ENCODE data around the gene ANKRD63. TPM values are rescaled to one million over a fixed set of nuclear protein-coding genes. Genes with fewer than 3 reads are reported as not detected.

The ANKRD63 gene
- total RNA-seq, 2 donors from 2014 or later: not detected

GRCh38 chr15:40245666-40246450 is 37.0 kb downstream of the ANKRD63 start:
- Mint-ChIP-seq H3K4me3 (no peak overlapping the region), H3K27me3 (peaks cover 1% of the 10 kb centered on the region), H3K36me3 (ENCODE audit: low read depth) (no peaks in the 10 kb centered on the region), H3K27ac (no peak overlapping the region), H3K9me3 (no peaks in the 10 kb centered on the region), H3K4me1 (no peaks in the 10 kb centered on the region)
- ATAC-seq (replicated peaks): no peak

- no peak for ATAC-seq (replicated peaks)
- H3K4me3 Mint-ChIP-seq: no peak overlapping the region
- no peaks in the 10 kb centered on the region for H3K27me3 Mint-ChIP-seq
- H3K9me3 Mint-ChIP-seq: no peaks in the 10 kb centered on the region
- H3K36me3 Mint-ChIP-seq (ENCODE audit: low read depth): no peaks in the 10 kb centered on the region
- no peaks in the 10 kb centered on the region for H3K4me1 Mint-ChIP-seq
- no peak overlapping the region for H3K27ac Mint-ChIP-seq
These were observed 37.8 kb downstream of the ANKRD63 start for GRCh38 chr15:40244961-40245523.

- peaks cover 7% of the 10 kb centered on the region for H3K27me3 Mint-ChIP-seq
- peaks cover 5% of the 10 kb centered on the region for H3K4me1 Mint-ChIP-seq
- H3K9me3 Mint-ChIP-seq: no peaks in the 10 kb centered on the region
- H3K4me3 Mint-ChIP-seq: no peak overlapping the region
- no peak for ATAC-seq (replicated peaks)
- no peak overlapping the region for H3K27ac Mint-ChIP-seq
- no peaks in the 10 kb centered on the region for H3K36me3 Mint-ChIP-seq (ENCODE audit: low read depth)
These were observed 39.6 kb downstream of the ANKRD63 start for GRCh38 chr15:40243126-40243810.

GRCh38 chr15:40242601-40243000 is 40.3 kb downstream of the ANKRD63 start:
- H3K9me3 Mint-ChIP-seq: no peaks in the 10 kb centered on the region
- no peak for ATAC-seq (replicated peaks)
- H3K36me3 Mint-ChIP-seq (ENCODE audit: low read depth): no peaks in the 10 kb centered on the region
- H3K27ac Mint-ChIP-seq: no peak overlapping the region
- peaks cover 14% of the 10 kb centered on the region for H3K27me3 Mint-ChIP-seq
- peaks cover 5% of the 10 kb centered on the region for H3K4me1 Mint-ChIP-seq
- no peak overlapping the region for H3K4me3 Mint-ChIP-seq

GRCh38 chr15:40242213-40242599 is 40.7 kb downstream of the ANKRD63 start:
- no peak for ATAC-seq (replicated peaks)
- no peaks in the 10 kb centered on the region for H3K36me3 Mint-ChIP-seq (ENCODE audit: low read depth)
- H3K9me3 Mint-ChIP-seq: no peaks in the 10 kb centered on the region
- peaks cover 5% of the 10 kb centered on the region for H3K4me1 Mint-ChIP-seq
- no peak overlapping the region for H3K27ac Mint-ChIP-seq
- H3K4me3 Mint-ChIP-seq: no peak overlapping the region
- peaks cover 14% of the 10 kb centered on the region for H3K27me3 Mint-ChIP-seq

- Mint-ChIP-seq H3K9me3 (no peaks in the 10 kb centered on the region), H3K27ac (no peak overlapping the region), H3K4me3 (no peak overlapping the region), H3K36me3 (ENCODE audit: low read depth) (no peaks in the 10 kb centered on the region), H3K4me1 (peaks cover 5% of the 10 kb centered on the region), H3K27me3 (peaks cover 14% of the 10 kb centered on the region)
- ATAC-seq (replicated peaks): no peak
These were observed 41.3 kb downstream of the ANKRD63 start for GRCh38 chr15:40241269-40242212.

- H3K4me3 Mint-ChIP-seq: no peak overlapping the region
- H3K9me3 Mint-ChIP-seq: no peaks in the 10 kb centered on the region
- H3K36me3 Mint-ChIP-seq (ENCODE audit: low read depth): no peaks in the 10 kb centered on the region
- peaks cover 14% of the 10 kb centered on the region for H3K27me3 Mint-ChIP-seq
- H3K4me1 Mint-ChIP-seq: peaks cover 5% of the 10 kb centered on the region
- no peak overlapping the region for H3K27ac Mint-ChIP-seq
- ATAC-seq (replicated peaks): no peak
These were observed 42.1 kb downstream of the ANKRD63 start for GRCh38 chr15:40240619-40241221.

- Mint-ChIP-seq H3K4me3 (no peak overlapping the region), H3K9me3 (no peaks in the 10 kb centered on the region), H3K27me3 (peaks cover 14% of the 10 kb centered on the region), H3K36me3 (ENCODE audit: low read depth) (no peaks in the 10 kb centered on the region), H3K27ac (no peak overlapping the region), H3K4me1 (peaks cover 5% of the 10 kb centered on the region)
- ATAC-seq (replicated peaks): no peak
These were observed 42.9 kb downstream of the ANKRD63 start for GRCh38 chr15:40239693-40240618.

- Mint-ChIP-seq H3K27me3 (peaks cover 14% of the 10 kb centered on the region), H3K27ac (no peak overlapping the region), H3K4me1 (peaks cover 5% of the 10 kb centered on the region), H3K9me3 (no peaks in the 10 kb centered on the region), H3K36me3 (ENCODE audit: low read depth) (no peaks in the 10 kb centered on the region), H3K4me3 (no peak overlapping the region)
- ATAC-seq (replicated peaks): no peak
These were observed 43.5 kb downstream of the ANKRD63 start for GRCh38 chr15:40239404-40239692.

GRCh38 chr15:40238532-40239403 is 44.1 kb downstream of the ANKRD63 start, which contains the start of gene PAK6:
TSS of gene PAK6 (plus strand) at chr15:40239063. CDS start at chr15:40264786, 25,723 bp downstream.
- peak; percentile 90 for ATAC-seq (replicated peaks)
- peak within 1 kb of the TSS; percentile 31 for H3K4me3 Mint-ChIP-seq
- peaks cover 5% of the 10 kb centered on the region for H3K4me1 Mint-ChIP-seq
- peaks cover 14% of the 10 kb centered on the region for H3K27me3 Mint-ChIP-seq
- no peak within 1 kb of the TSS for H3K27ac Mint-ChIP-seq
- H3K9me3 Mint-ChIP-seq: no peaks in the 10 kb centered on the region
- H3K36me3 Mint-ChIP-seq (ENCODE audit: low read depth): no peaks in the 10 kb centered on the region

GRCh38 chr15:40235201-40235885 is 47.5 kb downstream of the ANKRD63 start:
- no peak overlapping the region for H3K4me3 Mint-ChIP-seq
- ATAC-seq (replicated peaks): no peak

GRCh38 chr15:40234783-40235182 is 48.1 kb downstream of the ANKRD63 start:
- H3K9me3 Mint-ChIP-seq: no peaks in the 10 kb centered on the region
- H3K27me3 Mint-ChIP-seq: peaks cover 14% of the 10 kb centered on the region
- H3K4me1 Mint-ChIP-seq: peaks cover 5% of the 10 kb centered on the region
- no peak overlapping the region for H3K27ac Mint-ChIP-seq
- H3K36me3 Mint-ChIP-seq (ENCODE audit: low read depth): no peaks in the 10 kb centered on the region
- no peak overlapping the region for H3K4me3 Mint-ChIP-seq
- ATAC-seq (replicated peaks): no peak

More at GRCh38 chr15:40235201-40235885, 47.5 kb downstream of the ANKRD63 start:
- Mint-ChIP-seq H3K9me3 (no peaks in the 10 kb centered on the region), H3K4me1 (peaks cover 5% of the 10 kb centered on the region), H3K27me3 (peaks cover 14% of the 10 kb centered on the region), H3K27ac (no peak overlapping the region), H3K36me3 (ENCODE audit: low read depth) (no peaks in the 10 kb centered on the region)
